PC-3 (cell line): Measurements from ENCODE around the gene ZNF366. TPM values are rescaled to one million over a fixed set of nuclear protein-coding genes. Genes with fewer than 3 reads are reported as not detected.
A peak's percentile ranks its signal among the peaks of the same experiment; 100 is the strongest.

ENCODE experiments used
- ATAC-seq: fragments of 200-7000 bp; cut with Tn5 transposase; 2 replicates; pipeline ENCODE4 v1.9.1; 2020; ENCODE audit warnings: mild to moderate bottlenecking, moderate library complexity
- BruUV-seq: library from RNA; stranded (reverse); fragments of 400-500 nt; replicated peaks from 2 replicates; lab custom pipeline; 2021; lab: Mats Ljungman, UMichigan
- CTCF ChIA-PET: fragments of 300-600 bp; sonication (Branson Sonifier 250); formaldehyde crosslinking; loops from one replicate; lab custom pipeline; 2022; ENCODE audit warnings: antibody characterized with exemption; lab: Charles Lee
- POLR2A ChIA-PET: fragments of 300-600 bp; sonication (Branson Sonifier 250); formaldehyde crosslinking; loops from one replicate; lab custom pipeline; 2022; ENCODE audit warnings: antibody characterized with exemption; ENCODE audit not compliant: unreplicated experiment; lab: Charles Lee
- DNase-seq: peaks from one replicate; pipeline ENCODE4 v3.0.0-alpha.2; 2015
- H2AFZ ChIP-seq: fragments of 300-600 bp; sonication (generic); 2 replicates; pipeline ENCODE4 v1.6.0; 2016; ENCODE audit warnings: antibody characterized with exemption, low read length
- H3F3A ChIP-seq: fragments of 300-600 bp; sonication (generic); one replicate; pipeline ENCODE4 v1.6.0; 2017; ENCODE audit warnings: antibody characterized with exemption, low read length, control low read depth, mild to moderate bottlenecking; ENCODE audit not compliant: unreplicated experiment
- H3K27ac ChIP-seq: fragments of 300-600 bp; sonication (generic); 2 replicates; pipeline ENCODE4 v1.5.1; 2016; ENCODE audit warnings: mild to moderate bottlenecking, low read length
- H3K27me3 ChIP-seq: fragments of 300-600 bp; sonication (generic); 2 replicates; pipeline ENCODE4 v1.6.1; 2016; ENCODE audit warnings: low read length, mixed read lengths
- H3K36me3 ChIP-seq: fragments of 300-600 bp; sonication (generic); 2 replicates; pipeline ENCODE4 v1.6.1; 2016; ENCODE audit warnings: low read depth, mixed run types, low read length, mixed read lengths
- H3K4me1 ChIP-seq: fragments of 300-600 bp; sonication (generic); 2 replicates; pipeline ENCODE4 v1.5.1; 2016; ENCODE audit warnings: low read length; ENCODE audit not compliant: insufficient read depth
- H3K4me2 ChIP-seq: fragments of 300-600 bp; sonication (generic); 2 replicates; pipeline ENCODE4 v1.6.0; 2016; ENCODE audit warnings: low read length
- H3K4me3 ChIP-seq: fragments of 300-600 bp; sonication (generic); 2 replicates; pipeline ENCODE4 v1.5.1; 2016; ENCODE audit warnings: mild to moderate bottlenecking, low read length, mixed read lengths
- H3K79me2 ChIP-seq: fragments of 300-600 bp; sonication (generic); 2 replicates; pipeline ENCODE4 v1.6.1; 2017; ENCODE audit warnings: low read length, mixed read lengths
- H3K9ac ChIP-seq: fragments of 300-600 bp; sonication (generic); 2 replicates; pipeline ENCODE4 v1.6.0; 2016; ENCODE audit warnings: mild to moderate bottlenecking, low read length
- H3K9me2 ChIP-seq: fragments of 300-600 bp; sonication (generic); replicated peaks from 2 replicates; pipeline ENCODE4 v1.6.1; 2016; ENCODE audit warnings: mixed run types, low read length, mixed read lengths
- H3K9me3 ChIP-seq: fragments of 300-600 bp; sonication (generic); 2 replicates; pipeline ENCODE4 v1.6.1; 2016; ENCODE audit warnings: low read length, mixed read lengths
- H4K20me1 ChIP-seq: fragments of 300-600 bp; sonication (generic); 2 replicates; pipeline ENCODE4 v1.6.1; 2016; ENCODE audit warnings: low read length, mixed read lengths
- CTCF ChIP-seq: fragments of 300-600 bp; sonication (generic); conservative IDR thresholded peaks from 2 replicates; pipeline ENCODE4 v1.5.1; 2017; ENCODE audit warnings: antibody characterized with exemption, low read depth, mild to moderate bottlenecking, low read length
- EZH2 ChIP-seq: fragments of 300-600 bp; sonication (generic); IDR thresholded peaks from one replicate; pipeline ENCODE4 v1.6.1; 2017; ENCODE audit warnings: antibody characterized with exemption, mild to moderate bottlenecking, low read length; ENCODE audit not compliant: unreplicated experiment
- EZH2phosphoT487 ChIP-seq: fragments of 300-600 bp; sonication (generic); IDR thresholded peaks from 2 replicates; pipeline ENCODE4 v1.6.1; 2018; ENCODE audit warnings: mild to moderate bottlenecking, antibody characterized with exemption, low read length, borderline replicate concordance
- intact Hi-C: fragments of 100-400 bp; cut with micrococcal nuclease; formaldehyde crosslinking; loops from 2 replicates; pipeline ENCODE4 v1.9.0; 2023
- total RNA-seq: library from RNA; depleted of rRNA; stranded (reverse); fragments of >200 nt; gene quantifications from 2 replicates; pipeline ENCODE4 v1.2.3, GENCODE V29; 2014

ZNF366 gene
- total RNA-seq, 1 experiment from 2014 or later: not detected

GRCh38 chr5:72555871-72556270 is 48.7 kb upstream of the ZNF366 start:
- ATAC-seq (peak; percentile 4; the same call in 1 of the 2 replicates), DNase-seq (no peak)
- H3K36me3 ChIP-seq: no peaks in the 10 kb centered on the region
- H3K79me2 ChIP-seq: no peaks in the 10 kb centered on the region
- CTCF ChIA-PET: no interaction called here
- peaks cover 17% of the 10 kb centered on the region for H3K4me1 ChIP-seq
- no peaks in the 10 kb centered on the region for H4K20me1 ChIP-seq
- H3F3A ChIP-seq: no peaks in the 10 kb centered on the region
- no peaks in the 10 kb centered on the region for H3K9me3 ChIP-seq
- peak overlapping the region; percentile 50 for H3K4me3 ChIP-seq
- POLR2A ChIA-PET: no interaction called here
- no peaks in the 10 kb centered on the region for H3K27me3 ChIP-seq
- TF ChIP-seq EZH2 (no peak), CTCF (no peak), EZH2phosphoT487 (no peak)
- intact Hi-C loops: loop anchor here (10.0 kb wide), 1 partner anchor 259 kb away; the partner anchor contains the start of gene TNPO1
- peak overlapping the region; percentile 67 for H3K9ac ChIP-seq
- H3K9me2 ChIP-seq: no peaks in the 10 kb centered on the region
- peak overlapping the region; percentile 21 for H3K27ac ChIP-seq
- H3K4me2 ChIP-seq: peak overlapping the region; percentile 87
- H2AFZ ChIP-seq: peak overlapping the region; percentile 91
- BruUV-seq: no TSS peak

GRCh38 chr5:72554897-72555296 is 47.7 kb upstream of the ZNF366 start:
- Histone ChIP-seq H3K4me2 (no peak overlapping the region), H3K4me1 (peaks cover 17% of the 10 kb centered on the region), H3K9me2 (no peaks in the 10 kb centered on the region), H3K27ac (no peak overlapping the region), H2AFZ (no peak overlapping the region), H3K27me3 (no peaks in the 10 kb centered on the region), H3K36me3 (no peaks in the 10 kb centered on the region), H3K9ac (no peak overlapping the region), H3K9me3 (no peaks in the 10 kb centered on the region), H4K20me1 (no peaks in the 10 kb centered on the region), H3F3A (no peaks in the 10 kb centered on the region), H3K79me2 (no peaks in the 10 kb centered on the region), H3K4me3 (no peak overlapping the region)
- intact Hi-C loops: loop anchor here (10.0 kb wide), 1 partner anchor 260 kb away; the partner anchor contains the start of gene TNPO1
- no peak for DNase-seq
- ATAC-seq: no peak
- POLR2A ChIA-PET: interaction anchor here (0.7 kb wide), 1 partner anchor 130 kb away, joined by 3 read pairs; no protein-coding TSS in a partner anchor
- CTCF ChIA-PET: no interaction called here
- no peak for TF ChIP-seq EZH2phosphoT487
- no peak for TF ChIP-seq CTCF
- TF ChIP-seq EZH2: no peak
- BruUV-seq: no TSS peak

GRCh38 chr5:72552041-72552557 is 44.9 kb upstream of the ZNF366 start:
- H3K9me3 ChIP-seq: no peaks in the 10 kb centered on the region
- peak overlapping the region; percentile 50; the same call in 1 of the 2 replicates for H2AFZ ChIP-seq
- no peak overlapping the region for H3K4me2 ChIP-seq
- no peaks in the 10 kb centered on the region for H3K36me3 ChIP-seq
- POLR2A ChIA-PET: no interaction called here
- H3F3A ChIP-seq: no peaks in the 10 kb centered on the region
- H3K9me2 ChIP-seq: no peaks in the 10 kb centered on the region
- no peaks in the 10 kb centered on the region for H3K27me3 ChIP-seq
- H3K9ac ChIP-seq: no peak overlapping the region
- CTCF ChIA-PET: no interaction called here
- TF ChIP-seq CTCF (no peak), EZH2phosphoT487 (no peak), EZH2 (no peak)
- no TSS peak for BruUV-seq
- H3K4me3 ChIP-seq: no peak overlapping the region
- intact Hi-C loops: loop anchor here (10.0 kb wide), 1 partner anchor 263 kb away; the partner anchor contains the start of gene TNPO1
- no peak for ATAC-seq
- DNase-seq: peak; percentile 21
- H3K79me2 ChIP-seq: no peaks in the 10 kb centered on the region
- H4K20me1 ChIP-seq: no peaks in the 10 kb centered on the region
- H3K27ac ChIP-seq: peak overlapping the region; percentile 26; the same call in 1 of the 2 replicates
- H3K4me1 ChIP-seq: peaks cover 17% of the 10 kb centered on the region
